Gastroesophageal sphincter (tissue), 4 donors: ENCODE data around the gene TULP4. TPM values are rescaled to one million over a fixed set of nuclear protein-coding genes. Genes with fewer than 3 reads are reported as not detected.

ENCODE experiments used
- ATAC-seq: fragments of 150-250 bp; one replicate; pipeline ENCODE4 v1.9.1; 2016; ENCODE audit warnings: mild to moderate bottlenecking, moderate library complexity
- H3K27ac ChIP-seq, 4 donors: fragments of 200-600 bp; sonication (generic) in 3 of 4; 1 replicate in 3 of 4; 2 replicates in 1 of 4; pipeline ENCODE4 v1.5.1; 2016 to 2019
- H3K27me3 ChIP-seq: fragments of 200-600 bp; sonication (generic); one replicate; pipeline ENCODE4 v1.5.1; 2019
- H3K36me3 ChIP-seq, 2 donors: fragments of 200-600 bp; sonication (generic); one replicate each; pipeline ENCODE4 v1.5.1; 2019; ENCODE audit warnings: control low read depth in 1 of 2
- H3K4me1 ChIP-seq, 3 donors: fragments of 200-600 bp; sonication (generic); 1 replicate in 2 of 3; 2 replicates in 1 of 3; pipeline ENCODE4 v1.5.1; 2016 to 2019; ENCODE audit warnings: control low read depth in 2 of 3
- H3K4me3 ChIP-seq, 2 donors: fragments of 200-600 bp; sonication (generic); one replicate each; pipeline ENCODE4 v1.5.1; 2019; ENCODE audit warnings: mild to moderate bottlenecking in 1 of 2, moderate library complexity in 1 of 2
- H3K9me3 ChIP-seq, 3 donors: fragments of 200-600 bp; sonication (generic); one replicate each; pipeline ENCODE4 v1.5.1; 2017 to 2019; ENCODE audit warnings: control low read depth in 2 of 3
- CTCF ChIP-seq, 4 experiments: fragments of 200-600 bp in 2 of 4; fragments of 450-650 bp in 2 of 4; sonication (generic) in 1 of 4; IDR thresholded peaks; one replicate each; pipeline ENCODE4 v1.5.1; 2017 to 2019; ENCODE audit warnings: antibody characterized with exemption in 4 of 4, mild to moderate bottlenecking in 2 of 4, moderate library complexity in 2 of 4
- EP300 ChIP-seq: sonication (generic); formaldehyde crosslinking; IDR thresholded peaks from one replicate; pipeline ENCODE4 v1.6.1; 2017; ENCODE audit warnings: antibody characterized with exemption, mild to moderate bottlenecking
- POLR2A ChIP-seq, 2 donors: fragments of 450-650 bp; IDR thresholded peaks; one replicate each; pipeline ENCODE4 v1.6.1; 2017; ENCODE audit warnings: antibody characterized with exemption in 2 of 2, mild to moderate bottlenecking in 2 of 2, moderate library complexity in 1 of 2
- POLR2AphosphoS5 ChIP-seq: sonication (generic); formaldehyde crosslinking; IDR thresholded peaks from one replicate; pipeline ENCODE4 v1.6.1; 2017; ENCODE audit warnings: antibody characterized with exemption
- WGBS, 2 donors: methylation state at CpG; one replicate each; pipeline ENCODE4 v1.1.5; 2018; ENCODE audit warnings: low coverage in 1 of 2; 5-methylcytosine and 5-hydroxymethylcytosine counted together
- total RNA-seq, 4 donors: library from RNA; depleted of rRNA; stranded (reverse); fragments of >200 nt; gene quantifications; one replicate each; pipeline ENCODE4 v1.1.0, GENCODE V29; 2016

Gene TULP4
- total RNA-seq, 4 donors from 2014 or later: 159 to 244 (median 201) TPM

DNA sequence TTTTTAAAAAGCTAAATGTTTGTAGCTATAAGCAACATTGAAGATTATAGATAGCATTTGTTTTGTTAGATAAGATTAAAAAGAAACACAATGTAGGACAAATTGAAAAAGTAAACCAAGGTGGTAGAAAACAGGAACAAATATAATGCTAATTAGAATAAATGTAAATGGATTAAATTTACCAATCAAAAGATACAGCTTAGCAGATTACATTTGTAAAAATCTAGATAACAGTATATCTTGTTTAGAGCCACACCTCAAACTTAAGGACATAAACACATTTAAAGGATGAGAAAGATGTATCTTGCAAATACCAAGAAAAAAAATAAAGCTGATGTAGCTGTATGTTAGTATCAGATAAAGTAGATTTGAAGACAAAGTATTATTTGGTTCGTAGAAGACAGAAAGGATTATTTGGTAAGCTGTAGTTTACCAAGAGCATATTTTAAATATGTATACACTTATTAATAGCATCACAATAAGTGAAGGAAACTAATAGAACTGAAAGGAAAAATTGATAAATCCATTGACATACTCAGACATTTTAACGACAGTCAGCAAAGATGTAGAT is 107.2 kb downstream of the TULP4 start:
- no peak for TF ChIP-seq CTCF (IDR thresholded peaks at IDR 0.05)
- no peak for TF ChIP-seq POLR2A (IDR thresholded peaks at IDR 0.05)
- TF ChIP-seq POLR2AphosphoS5: no peak
- TF ChIP-seq EP300: no peak
- Histone ChIP-seq H3K27ac (no peak overlapping the region), H3K36me3 (peaks cover 0 to 23% of the 10 kb centered on the region in 2 donors), H3K4me1 (no peaks in the 10 kb centered on the region), H3K4me3 (no peak overlapping the region), H3K27me3 (no peaks in the 10 kb centered on the region), H3K9me3 (no peaks in the 10 kb centered on the region)
- WGBS, 2 donors: 94 to 100% methylated on average over 2 of the region's 2 CpGs
- ATAC-seq: no peak

DNA sequence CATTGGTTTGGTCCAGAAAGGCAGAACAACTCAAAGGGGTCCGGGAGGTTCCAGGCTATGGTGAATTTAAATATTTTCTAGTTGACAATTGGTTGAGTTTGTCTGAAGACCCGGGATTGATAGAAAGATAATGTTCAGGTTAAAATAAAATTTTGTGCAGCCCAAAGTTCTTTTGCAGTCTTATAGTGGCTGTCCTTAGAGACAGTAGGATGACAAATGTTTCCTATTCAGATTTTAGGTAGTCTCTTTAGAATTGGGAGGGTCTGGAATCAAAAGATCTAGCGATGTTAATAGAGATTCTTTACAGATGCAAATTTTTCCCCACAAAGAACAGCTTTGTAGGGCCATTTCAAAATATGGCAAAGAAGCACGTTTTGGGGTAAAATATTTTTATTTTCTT is 109.1 kb downstream of the TULP4 start:
- Histone ChIP-seq H3K4me1 (no peaks in the 10 kb centered on the region), H3K27me3 (no peaks in the 10 kb centered on the region), H3K36me3 (peaks cover 0 to 6% of the 10 kb centered on the region in 2 donors), H3K27ac (no peak overlapping the region), H3K9me3 (no peaks in the 10 kb centered on the region), H3K4me3 (no peak overlapping the region)
- no peak for TF ChIP-seq EP300
- no peak for TF ChIP-seq CTCF (IDR thresholded peaks at IDR 0.05)
- TF ChIP-seq POLR2A (IDR thresholded peaks at IDR 0.05): no peak
- TF ChIP-seq POLR2AphosphoS5: no peak
- 81 to 85% methylated on average over 4 of the region's 4 CpGs for WGBS, 2 donors
- no peak for ATAC-seq

DNA sequence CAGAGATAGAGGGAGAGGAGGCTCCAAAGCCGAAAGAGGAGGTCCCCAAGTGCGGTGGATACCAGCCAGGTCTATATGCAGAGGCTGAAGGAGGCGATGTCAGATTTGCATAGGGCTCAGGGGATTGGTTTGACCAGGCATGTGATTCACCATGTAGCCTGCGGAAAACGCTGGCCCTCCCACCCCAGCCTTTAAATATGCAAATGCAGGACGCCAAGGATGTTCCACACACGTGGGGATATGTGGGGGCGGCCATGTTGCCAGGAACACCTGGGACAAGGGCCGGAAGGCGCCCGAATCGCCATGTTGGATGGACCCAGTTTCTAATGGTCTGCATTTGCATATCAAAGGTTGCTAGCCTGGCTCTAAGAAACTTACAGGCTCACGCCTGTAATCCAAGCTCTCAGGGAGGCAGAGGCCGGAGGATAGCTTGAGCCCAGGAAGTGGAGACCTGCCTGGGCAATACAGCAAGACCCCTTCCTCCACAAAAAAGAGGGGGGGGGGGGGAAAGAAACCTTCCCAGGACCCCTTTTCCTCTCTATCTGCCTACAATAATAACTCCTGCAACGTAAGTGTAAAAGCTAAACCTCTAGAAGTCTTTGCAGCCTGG is 110.5 kb downstream of the TULP4 start:
- Histone ChIP-seq H3K36me3 (no peaks in the 10 kb centered on the region), H3K27me3 (no peaks in the 10 kb centered on the region), H3K4me1 (no peaks in the 10 kb centered on the region), H3K4me3 (no peak overlapping the region), H3K27ac (no peak overlapping the region), H3K9me3 (no peaks in the 10 kb centered on the region)
- TF ChIP-seq EP300 (no peak), POLR2A (IDR thresholded peaks at IDR 0.05) (no peak), CTCF (IDR thresholded peaks at IDR 0.05) (no peak), POLR2AphosphoS5 (no peak)
- ATAC-seq: no peak
- WGBS, 2 donors: 85 to 92% methylated on average over 5 to 12 of the region's 15 CpGs

- no peaks in the 10 kb centered on the region for H3K27me3 ChIP-seq
- H3K36me3 ChIP-seq: peaks cover 0 to 16% of the 10 kb centered on the region in 2 donors
- no peaks in the 10 kb centered on the region for H3K9me3 ChIP-seq
- H3K4me1 ChIP-seq: no peaks in the 10 kb centered on the region
- H3K27ac ChIP-seq: no peak overlapping the region
- TF ChIP-seq POLR2A (IDR thresholded peaks at IDR 0.05): no peak
- no peak for TF ChIP-seq CTCF (IDR thresholded peaks at IDR 0.05)
- no peak for TF ChIP-seq POLR2AphosphoS5
- no peak for TF ChIP-seq EP300
- ATAC-seq: no peak
- 67 to 93% methylated on average over 3 of the region's 4 CpGs for WGBS, 2 donors
- H3K4me3 ChIP-seq: no peak overlapping the region
Observed at GRCh38 chr6:158431036-158431435, 118.8 kb downstream of the TULP4 start.

DNA sequence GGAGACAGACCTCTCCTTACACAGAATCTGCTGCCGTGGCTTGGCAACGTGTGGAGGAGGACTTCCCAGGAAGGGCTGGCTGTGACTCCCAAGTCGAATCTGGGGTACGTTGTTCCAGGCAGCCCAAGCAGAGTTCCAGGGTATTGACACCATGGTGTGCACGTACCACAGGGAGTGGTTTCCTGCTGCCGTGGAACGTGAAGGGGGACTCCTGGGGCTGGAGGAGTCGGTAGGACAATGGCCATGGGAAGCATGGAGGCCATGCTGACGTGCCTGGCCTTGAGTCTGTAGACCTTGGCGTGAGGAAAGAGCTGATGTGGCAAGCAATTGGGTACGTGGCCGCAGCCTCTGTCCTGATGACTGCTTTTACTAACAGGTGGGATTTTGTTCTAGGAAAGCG is 119.3 kb downstream of the TULP4 start:
- H3K9me3 ChIP-seq: no peaks in the 10 kb centered on the region

More for the DNA sequence above, 119.3 kb downstream of the TULP4 start:
- H3K4me3 ChIP-seq: no peak overlapping the region
- TF ChIP-seq POLR2AphosphoS5 (no peak), CTCF (IDR thresholded peaks at IDR 0.05) (no peak), POLR2A (IDR thresholded peaks at IDR 0.05) (no peak), EP300 (no peak)
- H3K27me3 ChIP-seq: no peaks in the 10 kb centered on the region
- no peak overlapping the region for H3K27ac ChIP-seq
- peaks cover 0 to 16% of the 10 kb centered on the region in 2 donors for H3K36me3 ChIP-seq
- ATAC-seq: no peak
- WGBS, 2 donors: 81% methylated on average over 4 of the region's 13 CpGs; no CpG with 5 or more reads in 1 of the 2 donors
- H3K4me1 ChIP-seq: no peaks in the 10 kb centered on the region
